Urothelium cell line (cell line): Measurements from ENCODE around the gene DUSP18.
A peak's percentile ranks its signal among the peaks of the same experiment; 100 is the strongest.
"Not testable (repeated sequence)": the region's sequence is repeated elsewhere in the genome, so short reads cannot be mapped to it uniquely, and the experiment has no call there.

Experiments
- DNase-seq: peaks from one replicate; pipeline ENCODE4 v3.0.0; 2011; ENCODE audit warnings: low spot score, mixed read lengths
- FAIRE-seq: peaks from 2 replicates; lab custom pipeline; 2011; peaks lifted over from hg19 to GRCh38; lab: Jason Lieb, UNC

Gene DUSP18

DNA sequence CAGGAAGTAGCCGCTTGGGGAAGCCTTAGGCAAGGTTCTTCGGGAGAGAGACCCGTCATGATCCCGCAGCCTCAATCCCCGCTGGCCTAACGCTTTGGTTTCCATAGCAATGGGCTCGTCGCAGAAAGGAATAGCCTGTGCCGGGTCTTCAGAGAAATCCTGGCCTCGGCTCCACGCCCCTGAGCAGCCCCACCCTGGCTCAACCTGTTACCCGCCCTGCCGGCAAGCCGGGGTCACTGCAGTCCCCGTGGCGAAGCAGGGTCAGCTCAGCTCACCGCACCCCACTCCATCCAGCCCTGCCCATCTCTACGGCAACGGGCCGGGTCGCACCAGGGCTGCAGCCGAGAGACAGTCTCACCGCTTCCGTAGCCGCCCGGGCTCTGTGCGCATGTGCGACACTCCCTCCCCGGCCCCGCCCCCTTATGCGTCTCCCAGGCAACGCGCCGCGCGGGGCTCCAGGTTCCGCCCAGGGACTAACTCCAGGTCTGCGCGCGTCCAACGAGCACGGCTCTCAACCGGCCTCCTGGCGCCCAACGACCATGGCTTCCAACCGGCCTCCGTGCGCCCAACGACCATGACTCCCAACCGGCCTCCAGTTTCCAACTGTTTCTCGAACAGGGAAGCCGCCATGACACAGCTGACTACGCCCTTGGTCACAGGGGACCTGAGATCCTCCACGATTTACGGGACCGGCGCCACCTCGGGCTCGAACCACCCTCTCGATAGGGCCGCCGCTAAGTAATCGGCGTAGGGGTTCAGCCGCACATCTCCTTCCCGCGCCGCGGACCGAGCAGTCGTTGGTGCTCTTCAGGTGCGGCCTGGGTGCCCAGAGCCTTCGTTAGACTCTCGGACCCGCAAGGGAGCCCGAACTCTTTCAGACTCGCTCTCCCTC is at the start of gene DUSP18:
TSS of gene DUSP18 (minus strand) at position 382 of the 892 bp plus-strand sequence. CDS start 3,872 bp downstream, outside the sequence.
- FAIRE-seq, result peak; percentile 98
- DNase-seq, result peak; percentile 99

DNA sequence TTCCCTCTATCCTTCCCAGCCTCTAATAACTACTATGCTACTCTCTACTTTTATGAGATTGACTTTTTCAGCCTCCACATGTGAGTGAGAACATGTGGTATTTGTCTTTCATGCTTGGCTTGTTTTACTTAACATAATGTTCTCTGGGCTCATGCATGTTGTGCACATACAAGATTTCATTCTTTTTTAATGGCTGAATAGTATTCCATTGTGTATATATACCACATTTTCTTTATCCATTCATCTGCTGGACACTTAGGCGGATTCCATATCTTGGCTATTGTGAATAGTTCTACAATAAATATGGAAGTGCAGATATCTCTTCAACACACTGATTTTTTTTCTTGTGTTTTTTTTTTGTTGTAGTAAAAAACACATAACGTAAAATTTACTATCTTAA is 46.4 kb upstream of the DUSP18 start:
- FAIRE-seq (no peak), DNase-seq (no peak)

DNA sequence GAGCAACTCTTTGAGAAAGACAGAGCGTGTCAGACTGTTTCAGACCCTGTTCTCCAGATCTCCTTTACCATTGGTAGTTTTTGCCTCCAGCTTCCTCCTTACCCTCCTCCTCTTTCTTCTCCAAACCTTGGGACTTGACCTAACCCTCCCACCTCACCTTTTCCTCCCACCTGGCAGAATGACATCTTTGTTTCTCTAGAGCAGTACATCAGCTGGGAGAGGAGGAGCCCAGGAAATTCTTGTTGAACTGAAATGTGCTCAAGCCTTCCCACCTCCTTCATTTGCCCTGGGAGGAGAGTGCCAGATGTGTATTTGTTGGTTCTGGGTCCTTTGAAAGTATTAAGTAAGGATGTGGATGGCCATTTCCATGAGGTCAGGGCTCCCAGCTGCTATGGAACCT is 44.4 kb upstream of the DUSP18 start:
- FAIRE-seq (no peak), DNase-seq (no peak)

DNA sequence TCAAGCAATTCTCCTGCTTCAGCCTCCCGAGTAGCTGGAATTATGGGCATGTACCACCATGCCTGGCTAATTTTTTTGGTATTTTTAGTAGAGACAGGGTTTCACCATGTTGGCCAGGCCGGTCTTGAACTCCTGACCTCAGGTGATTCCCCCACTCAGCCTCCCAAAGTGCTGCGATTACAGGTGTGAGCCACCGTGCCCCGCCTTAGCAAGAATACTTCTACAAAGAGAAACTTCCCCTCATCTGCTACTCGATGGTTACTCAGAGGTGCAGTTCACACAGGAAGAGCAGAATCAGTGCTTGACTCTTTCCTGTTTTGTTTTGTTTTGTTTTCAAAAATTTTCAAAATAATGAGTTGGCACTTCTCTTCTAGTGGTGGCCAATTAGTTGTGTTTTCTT is 42.3 kb upstream of the DUSP18 start:
- DNase-seq, FAIRE-seq: not testable (repeated sequence)

DNA sequence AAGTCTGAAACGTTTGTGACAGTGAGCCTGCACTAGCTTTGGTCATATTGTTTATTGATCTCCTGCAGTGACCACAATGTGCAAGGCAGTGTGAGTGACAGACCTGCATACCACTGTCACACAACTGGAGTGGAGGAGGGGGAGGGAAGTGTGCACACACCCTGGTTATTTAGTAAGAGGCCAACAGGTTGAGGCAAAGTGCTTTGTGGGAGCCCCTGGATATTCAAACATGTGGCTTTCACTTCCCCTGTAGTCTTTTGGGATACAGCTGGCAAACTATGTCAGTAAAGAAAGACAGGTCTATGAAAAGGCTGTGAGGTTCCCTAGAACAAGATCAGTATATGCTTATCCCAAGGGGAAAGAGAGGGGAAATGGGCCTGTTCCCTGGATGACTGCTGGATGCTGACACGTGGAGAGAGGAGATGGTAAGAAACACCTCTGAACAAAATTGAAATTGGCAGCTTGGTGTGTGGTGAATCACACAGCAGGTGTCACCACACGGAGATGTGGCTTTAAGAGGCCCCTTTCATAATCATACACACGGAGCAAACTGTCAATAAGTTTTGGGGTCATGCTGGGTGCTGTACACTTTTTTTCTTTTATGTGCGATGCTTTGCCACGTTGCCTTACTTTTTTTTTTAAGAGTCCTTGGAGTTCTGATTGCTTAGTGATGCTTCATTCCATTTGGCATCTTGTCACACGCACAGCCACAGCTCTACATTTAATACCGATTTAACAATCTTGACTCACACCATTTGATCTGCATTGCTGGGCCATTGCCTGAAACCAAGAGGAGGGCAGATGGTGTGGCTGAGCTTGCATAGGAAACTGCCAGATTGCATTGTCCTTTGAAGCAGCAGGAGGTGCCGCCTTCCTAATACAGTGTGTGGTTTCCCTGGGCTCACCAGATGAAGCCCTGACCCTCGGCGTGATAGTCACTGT is 38.3 kb upstream of the DUSP18 start:
- FAIRE-seq (peak; percentile 5), DNase-seq (no peak)

DNA sequence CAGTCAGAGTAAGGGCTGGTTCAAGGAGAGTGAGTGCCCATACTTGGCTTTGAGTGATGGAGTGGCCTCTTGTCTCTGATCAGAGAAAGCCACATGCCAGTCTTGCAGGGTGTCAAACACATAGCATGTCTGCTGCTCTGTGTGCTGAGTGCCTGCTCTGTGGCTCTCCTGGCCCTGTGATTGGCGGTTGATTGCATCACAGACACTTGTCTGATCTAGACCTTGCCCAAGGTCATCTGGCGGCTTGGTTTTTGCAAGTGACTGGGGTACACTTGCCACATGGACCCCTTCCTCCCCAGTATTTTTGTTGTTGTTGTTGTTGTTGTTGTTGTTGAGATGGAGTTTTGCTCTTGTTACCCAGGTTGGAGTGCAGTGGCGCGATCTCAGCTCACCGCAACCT is 37.3 kb upstream of the DUSP18 start:
- DNase-seq (no peak), FAIRE-seq (no peak)

DNA sequence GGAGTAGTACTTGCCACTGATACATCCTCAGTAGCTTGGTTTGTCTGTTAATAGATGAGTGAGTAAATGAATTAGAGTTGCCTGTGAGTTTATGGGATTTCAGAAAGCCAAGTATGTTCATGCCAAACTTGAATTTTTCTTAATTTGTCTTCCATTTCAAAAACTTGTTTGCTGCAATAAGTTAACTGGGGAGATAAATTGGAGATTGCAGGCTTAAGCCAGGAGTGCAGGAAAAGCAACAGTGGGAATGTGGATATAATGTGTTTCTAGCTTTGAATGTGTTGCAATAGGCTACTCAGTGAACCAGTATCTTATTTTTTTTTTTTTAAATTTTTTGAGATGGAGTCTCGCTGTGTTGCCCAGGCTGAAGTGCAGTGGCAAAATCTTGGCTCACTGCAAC is 35.2 kb upstream of the DUSP18 start:
- DNase-seq (no peak), FAIRE-seq (no peak)

DNA sequence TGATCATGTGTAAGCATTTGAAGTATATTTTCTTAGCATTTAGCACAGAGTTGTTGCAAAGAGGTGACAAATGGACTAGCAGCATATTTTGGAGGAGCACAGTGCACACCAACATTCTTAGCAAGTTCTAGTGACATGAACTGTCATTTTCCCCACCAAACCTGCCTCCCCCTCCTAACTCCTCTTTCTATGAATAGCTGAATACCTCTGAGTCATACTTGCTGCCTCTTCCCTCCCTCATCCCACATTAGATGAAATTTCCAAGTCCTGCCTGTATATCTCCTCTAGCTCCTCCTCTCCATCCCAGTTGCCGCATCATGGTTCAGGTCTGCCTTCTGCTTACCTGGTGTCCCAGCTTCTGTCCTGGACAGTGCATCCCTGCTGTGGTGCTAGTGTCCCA is 34.2 kb upstream of the DUSP18 start:
- FAIRE-seq, result peak; percentile 89
- peak; percentile 84 for DNase-seq

DNA sequence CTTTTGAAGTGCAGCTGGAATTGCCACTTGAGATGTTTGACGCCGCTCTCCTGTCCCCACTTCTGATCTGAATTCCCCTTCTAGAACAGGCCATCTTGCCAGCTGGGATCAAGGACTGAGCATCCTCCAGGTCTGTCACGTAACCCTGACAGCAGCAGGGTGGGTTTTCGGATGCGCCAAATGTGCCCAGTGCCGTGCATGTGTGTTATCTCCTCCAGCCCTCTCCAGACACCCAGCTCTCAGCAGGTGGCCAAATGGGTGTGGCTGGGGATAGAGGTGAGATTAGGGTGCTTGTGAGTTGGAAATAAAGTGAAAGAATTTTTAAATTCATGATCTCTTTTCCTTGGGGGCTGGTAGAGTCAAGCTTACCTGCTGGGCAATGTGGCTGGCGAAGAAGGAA is 30.3 kb upstream of the DUSP18 start:
- peak; percentile 82 for FAIRE-seq

DNA sequence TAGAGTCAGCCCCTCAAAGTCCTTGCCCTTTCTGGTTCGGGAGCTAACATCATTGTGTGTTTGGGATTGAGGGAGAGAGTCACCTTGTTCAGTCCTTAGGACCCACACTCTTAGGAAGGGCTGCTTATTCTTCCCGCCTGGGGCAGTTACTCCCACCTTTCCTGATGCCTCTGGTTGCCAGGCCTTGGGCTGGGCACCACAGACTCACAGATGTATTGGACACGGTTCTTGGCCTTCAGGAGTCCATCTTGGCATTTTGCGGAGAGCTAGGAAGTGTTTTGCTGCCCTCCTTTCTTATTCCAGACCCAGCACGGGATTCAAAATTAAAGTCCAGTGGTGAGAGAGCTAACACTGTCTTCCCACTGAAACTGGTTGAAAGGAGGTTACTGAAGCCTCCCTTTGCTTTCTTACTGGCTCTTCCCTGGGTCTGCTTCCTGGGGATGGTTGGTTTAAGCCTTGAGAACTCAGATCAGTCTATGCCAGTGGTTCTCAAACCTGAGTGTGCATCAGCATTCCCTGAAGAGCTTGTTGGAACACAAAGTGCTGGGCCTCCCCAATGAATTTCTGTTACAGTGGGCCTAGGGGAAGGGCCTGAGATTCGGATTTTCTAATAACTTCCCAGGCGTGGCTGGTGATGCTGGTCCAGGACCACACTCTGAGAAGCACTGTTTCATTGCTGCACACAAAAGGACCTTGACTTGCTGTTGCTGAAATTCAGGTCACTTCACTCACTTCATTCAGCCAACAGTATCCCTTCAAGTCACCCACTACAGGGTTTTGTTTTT is 28.4 kb upstream of the DUSP18 start:
- DNase-seq (no peak), FAIRE-seq (no peak)

More for the DNA sequence above, 30.3 kb upstream of the DUSP18 start:
- DNase-seq, result no peak

DNA sequence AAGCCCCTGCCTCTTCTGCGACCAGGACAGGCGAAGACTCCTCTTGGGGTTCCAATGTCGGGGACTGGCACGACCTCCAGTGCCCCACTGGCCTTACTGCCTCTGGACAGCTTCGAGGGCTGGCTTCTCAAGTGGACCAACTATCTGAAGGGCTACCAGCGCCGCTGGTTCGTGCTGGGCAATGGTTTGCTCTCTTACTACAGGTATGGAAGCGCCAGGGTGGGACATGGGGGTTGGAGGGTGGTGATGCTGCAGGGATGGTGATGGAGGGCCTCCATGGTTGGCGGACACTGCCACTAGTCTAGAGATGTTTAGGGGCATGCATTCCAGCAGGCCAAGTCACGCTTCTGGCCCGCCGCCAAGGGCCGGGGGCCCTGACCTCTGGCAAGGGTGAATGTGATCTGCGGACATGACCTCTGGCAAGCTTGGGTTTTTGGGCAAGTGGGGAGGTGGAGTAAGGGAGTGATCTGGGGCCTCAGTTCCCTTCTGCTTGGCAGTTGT is 27.7 kb upstream of the DUSP18 start:
- DNase-seq (no peak), FAIRE-seq (no peak)

DNA sequence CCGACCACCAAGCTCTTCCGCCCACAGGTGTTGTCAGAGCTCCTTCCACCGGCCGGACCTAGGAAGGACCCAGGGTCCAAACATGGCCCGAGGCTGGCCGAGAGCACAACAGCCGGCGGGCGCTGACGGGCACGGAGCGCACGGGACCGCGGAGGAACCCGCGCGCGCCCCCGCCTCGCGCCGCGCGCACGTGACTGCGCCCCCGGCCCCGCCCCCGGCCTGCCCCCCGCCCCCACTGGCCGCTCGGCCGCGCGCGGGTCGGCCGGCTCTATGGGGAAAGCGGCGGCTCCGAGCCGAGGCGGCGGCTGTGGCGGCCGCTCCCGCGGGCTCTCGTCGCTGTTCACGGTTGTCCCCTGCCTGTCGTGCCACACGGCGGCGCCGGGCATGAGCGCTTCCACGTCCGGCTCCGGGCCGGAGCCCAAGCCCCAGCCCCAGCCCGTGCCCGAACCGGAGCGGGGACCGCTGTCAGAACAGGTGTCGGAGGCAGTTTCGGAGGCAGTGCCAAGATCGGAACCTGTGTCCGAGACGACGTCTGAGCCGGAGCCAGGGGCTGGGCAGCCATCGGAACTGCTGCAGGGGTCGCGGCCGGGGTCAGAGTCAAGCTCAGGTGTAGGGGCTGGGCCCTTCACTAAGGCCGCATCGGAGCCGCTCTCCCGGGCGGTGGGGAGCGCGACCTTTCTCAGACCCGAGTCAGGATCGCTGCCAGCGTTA is 27.1 kb upstream of the DUSP18 start, which contains the start of gene OSBP2:
TSS of gene OSBP2 (plus strand) at position 235 of the 711 bp plus-strand sequence. CDS start at position 271, 36 bp downstream.
- no peak for FAIRE-seq
- DNase-seq, result peak; percentile 79

DNA sequence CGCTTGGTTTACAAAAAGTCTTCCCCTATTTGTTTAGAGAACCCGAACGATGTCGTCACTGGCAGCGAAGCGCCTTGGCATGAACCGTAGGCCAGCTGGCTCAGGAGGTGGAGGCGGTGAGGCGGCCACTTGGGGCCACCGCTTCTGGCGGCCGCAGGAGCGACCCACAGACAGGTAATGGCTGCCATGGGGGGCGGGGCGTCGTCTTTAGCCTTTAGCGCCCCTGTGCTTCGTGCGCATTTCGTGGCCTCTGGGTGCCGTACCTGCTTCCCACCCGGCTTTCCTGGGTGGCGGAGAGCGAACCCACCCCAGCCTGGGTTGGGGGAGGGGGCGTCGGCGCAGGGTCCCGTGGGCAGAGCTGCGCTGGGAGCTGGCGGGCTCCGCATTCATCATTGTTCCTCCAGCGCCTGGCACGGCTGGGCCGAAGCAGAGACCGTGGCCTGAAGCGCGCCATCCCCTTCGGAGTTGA is 26.5 kb upstream of the DUSP18 start:
- FAIRE-seq (no peak), DNase-seq (peak; percentile 79)

DNA sequence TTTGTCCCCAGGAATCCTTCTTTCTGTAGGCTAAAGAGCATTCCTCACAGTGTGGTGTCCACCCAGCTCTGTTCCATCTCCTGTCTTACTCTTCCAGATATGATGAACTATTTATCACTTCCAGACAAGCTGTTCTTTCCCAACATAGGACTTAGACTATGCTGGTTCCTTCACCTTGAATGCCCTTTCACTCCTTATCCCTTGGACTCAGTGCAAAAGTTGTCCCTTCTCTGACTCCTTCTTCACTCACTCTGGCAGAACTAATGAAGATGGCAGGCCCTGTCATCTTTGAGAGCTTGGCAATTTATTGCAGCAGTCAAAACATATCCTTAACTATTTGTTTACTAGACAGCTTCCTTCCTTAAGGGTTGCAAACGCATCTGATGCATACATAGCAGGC is 23.5 kb upstream of the DUSP18 start:
- no peak for FAIRE-seq
- no peak for DNase-seq

DNA sequence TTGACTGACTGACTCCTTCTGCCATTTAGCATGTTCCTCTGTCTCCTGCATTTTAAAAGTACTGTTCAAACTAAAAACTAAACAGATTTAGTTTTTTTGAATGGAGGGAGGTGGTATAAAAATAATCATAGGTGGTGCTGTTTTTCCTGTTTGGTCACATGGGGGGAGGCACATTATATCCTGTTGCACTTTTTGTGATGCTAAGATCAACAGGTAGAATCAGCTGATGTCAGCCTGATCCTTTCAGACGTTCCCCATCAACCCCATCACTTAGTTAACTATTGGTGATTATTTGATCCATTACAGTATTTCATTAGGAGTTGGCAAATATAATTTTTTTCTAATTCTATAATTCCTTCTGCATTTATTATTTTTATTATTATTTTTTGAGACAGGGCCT is 21.9 kb upstream of the DUSP18 start:
- DNase-seq, result no peak
- no peak for FAIRE-seq

DNA sequence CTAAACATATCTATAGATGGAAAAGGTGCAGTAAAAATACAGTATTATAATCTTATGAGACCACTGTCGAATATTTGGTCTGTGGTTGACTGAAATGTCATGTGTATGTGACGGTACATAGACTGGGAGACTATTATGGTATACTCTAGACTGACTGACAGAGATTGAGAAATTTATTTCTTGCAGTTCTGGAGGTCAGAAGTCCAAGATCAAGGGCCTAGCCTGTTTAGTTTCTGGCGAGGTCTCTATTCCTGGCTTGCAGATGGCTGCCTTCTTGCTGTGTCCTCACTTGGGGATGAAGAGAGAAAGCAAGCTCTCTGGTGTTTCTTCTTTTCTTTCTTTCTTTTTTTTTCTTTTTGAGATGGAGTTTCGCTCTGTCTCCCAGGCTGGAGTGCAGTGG is 19.7 kb upstream of the DUSP18 start:
- FAIRE-seq, result no peak
- no peak for DNase-seq

DNA sequence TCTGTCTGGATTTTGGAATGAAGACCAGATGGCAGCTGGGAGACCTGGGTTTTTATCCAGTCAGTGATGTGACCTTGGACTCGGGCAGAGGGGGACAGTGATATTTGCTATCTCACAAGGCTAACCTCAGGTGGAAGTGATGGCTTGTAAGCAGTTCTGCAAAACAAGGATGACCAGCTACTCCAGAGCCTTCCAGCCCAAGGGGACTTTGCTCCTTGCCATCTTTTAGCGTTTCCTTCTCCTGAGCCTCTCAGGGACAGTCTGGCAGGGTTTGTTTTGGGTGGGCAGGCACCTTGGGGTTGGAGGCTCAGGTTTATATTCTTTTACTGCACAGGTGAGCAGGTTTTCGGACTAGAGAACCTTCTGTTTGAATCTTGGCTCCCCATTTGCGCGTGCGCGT is 17.5 kb upstream of the DUSP18 start:
- no peak for FAIRE-seq
- no peak for DNase-seq

DNA sequence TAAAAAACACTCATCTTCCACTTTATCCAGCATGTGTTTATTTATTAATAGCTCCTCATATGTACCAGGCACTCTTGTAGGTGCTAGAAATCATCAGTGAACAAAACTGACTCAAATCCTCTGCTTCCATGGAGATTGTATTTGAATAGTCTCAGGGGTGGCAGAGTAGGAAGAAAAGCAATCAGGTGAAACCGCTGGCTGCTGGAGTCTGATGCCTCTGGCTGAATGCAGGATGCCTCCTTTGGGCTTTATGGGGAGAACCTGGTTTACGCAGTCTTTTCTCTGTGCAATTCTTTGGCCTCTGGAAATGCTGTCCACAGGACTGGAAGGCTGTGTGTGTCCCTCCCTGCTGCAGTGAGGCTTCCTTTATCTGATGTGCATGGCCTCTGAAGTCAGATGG is 14.2 kb upstream of the DUSP18 start:
- DNase-seq (no peak), FAIRE-seq (no peak)

DNA sequence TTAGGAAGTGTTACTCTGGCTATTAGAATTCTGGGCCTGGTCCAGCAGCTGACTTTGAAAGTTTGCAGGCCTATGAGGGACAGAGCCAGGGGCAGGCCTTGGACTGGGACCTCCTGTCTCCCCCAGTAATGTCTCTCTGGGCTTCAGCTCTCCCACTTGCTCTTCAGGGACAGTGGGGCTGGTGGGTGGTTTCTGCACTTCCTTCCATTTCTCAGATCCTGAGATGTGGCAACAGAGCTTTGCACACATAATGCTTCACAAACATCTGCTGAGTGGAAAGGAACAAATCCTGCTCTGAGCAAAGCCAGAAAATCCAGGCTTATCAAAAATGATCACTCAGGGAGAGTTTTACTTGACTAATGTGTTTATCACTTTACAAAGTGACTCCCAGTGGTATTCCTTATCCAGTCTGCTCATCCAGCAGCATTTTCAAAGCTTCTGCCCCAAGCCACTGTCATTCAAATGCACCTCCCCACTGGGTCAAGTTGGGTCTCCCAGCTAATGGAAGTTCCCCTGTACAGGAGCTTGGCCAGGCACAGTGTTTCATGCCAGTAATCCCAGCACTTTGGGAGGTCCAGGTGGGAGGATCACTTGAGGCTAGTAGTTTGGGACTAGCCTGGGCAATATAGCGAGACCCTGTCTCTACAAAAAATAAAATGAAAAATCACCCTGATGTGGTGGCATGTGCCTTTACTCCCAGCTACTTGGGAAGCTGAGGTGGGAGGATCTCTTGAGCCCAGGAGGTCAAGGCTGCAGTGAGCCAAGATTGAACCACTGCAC is 13.5 kb upstream of the DUSP18 start:
- no peak for FAIRE-seq
- DNase-seq, result no peak
